SK-N-SH treated with all-trans-retinoic acid at 6 μM for 48 hours (cell line): Measurements from ENCODE around the gene ALG12.

Experiments used
- RARB ChIP-seq: fragments of 250-450 bp; sonication (Bioruptor Pico); IDR thresholded peaks from 2 replicates; pipeline ENCODE4 v1.8.0; 2021; ENCODE audit warnings: mild to moderate bottlenecking, moderate library complexity
- SNAI2 ChIP-seq: fragments of 250-450 bp; sonication (Bioruptor Pico); IDR thresholded peaks from 2 replicates; pipeline ENCODE4 v1.5.0; 2020; ENCODE audit warnings: mild to moderate bottlenecking, moderate library complexity
- TF ChIP-seq, protein P1 (sequence below): fragments of 250-450 bp; sonication (Bioruptor Pico); IDR thresholded peaks from 2 replicates; pipeline ENCODE4 v1.8.0; 2020; ENCODE audit warnings: mild to moderate bottlenecking, moderate library complexity, borderline replicate concordance

DNA sequence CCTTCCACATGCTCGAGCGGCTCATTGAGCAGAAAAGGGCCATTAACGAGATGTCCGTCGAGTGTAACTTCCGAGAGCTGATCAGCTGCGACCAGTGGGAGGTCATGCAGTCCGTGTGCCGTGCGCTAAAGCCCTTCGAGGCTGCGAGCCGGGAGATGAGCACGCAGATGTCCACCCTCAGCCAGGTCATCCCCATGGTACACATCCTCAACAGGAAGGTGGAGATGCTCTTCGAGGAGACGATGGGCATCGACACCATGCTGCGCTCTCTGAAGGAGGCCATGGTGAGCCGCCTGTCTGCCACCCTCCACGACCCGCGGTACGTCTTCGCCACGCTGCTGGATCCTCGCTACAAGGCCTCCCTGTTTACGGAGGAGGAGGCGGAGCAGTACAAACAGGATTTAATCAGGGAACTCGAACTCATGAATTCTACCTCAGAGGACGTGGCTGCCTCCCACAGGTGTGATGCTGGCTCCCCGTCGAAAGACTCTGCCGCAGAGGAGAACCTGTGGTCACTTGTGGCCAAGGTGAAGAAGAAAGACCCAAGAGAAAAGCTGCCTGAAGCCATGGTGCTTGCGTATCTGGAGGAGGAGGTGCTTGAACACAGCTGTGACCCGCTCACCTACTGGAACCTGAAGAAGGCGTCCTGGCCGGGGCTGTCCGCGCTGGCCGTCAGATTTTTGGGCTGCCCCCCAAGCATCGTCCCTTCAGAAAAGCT, 31.7 kb downstream of the ALG12 start:
- TF ChIP-seq SNAI2 (CRISPR knock-in tag) (no peak), RARB (CRISPR knock-in tag) (no peak)
- TF ChIP-seq, protein P1, sequence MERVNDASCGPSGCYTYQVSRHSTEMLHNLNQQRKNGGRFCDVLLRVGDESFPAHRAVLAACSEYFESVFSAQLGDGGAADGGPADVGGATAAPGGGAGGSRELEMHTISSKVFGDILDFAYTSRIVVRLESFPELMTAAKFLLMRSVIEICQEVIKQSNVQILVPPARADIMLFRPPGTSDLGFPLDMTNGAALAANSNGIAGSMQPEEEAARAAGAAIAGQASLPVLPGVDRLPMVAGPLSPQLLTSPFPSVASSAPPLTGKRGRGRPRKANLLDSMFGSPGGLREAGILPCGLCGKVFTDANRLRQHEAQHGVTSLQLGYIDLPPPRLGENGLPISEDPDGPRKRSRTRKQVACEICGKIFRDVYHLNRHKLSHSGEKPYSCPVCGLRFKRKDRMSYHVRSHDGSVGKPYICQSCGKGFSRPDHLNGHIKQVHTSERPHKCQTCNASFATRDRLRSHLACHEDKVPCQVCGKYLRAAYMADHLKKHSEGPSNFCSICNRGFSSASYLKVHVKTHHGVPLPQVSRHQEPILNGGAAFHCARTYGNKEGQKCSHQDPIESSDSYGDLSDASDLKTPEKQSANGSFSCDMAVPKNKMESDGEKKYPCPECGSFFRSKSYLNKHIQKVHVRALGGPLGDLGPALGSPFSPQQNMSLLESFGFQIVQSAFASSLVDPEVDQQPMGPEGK (CRISPR knock-in tag): no peak
